Neural cell (in vitro differentiated cells): ENCODE measurements around the gene CEACAM5. TPM values are rescaled to one million over a fixed set of nuclear protein-coding genes. Genes with fewer than 3 reads are reported as not detected.

ENCODE experiments used
- H2AFZ ChIP-seq: fragments of 200-600, 300-800 bp; sonication (generic), shearing (Covaris generic); 2 replicates; pipeline ENCODE4 v1.6.0; 2014; ENCODE audit warnings: low read depth, mild to moderate bottlenecking, antibody characterized with exemption, low read length, moderate library complexity
- H3F3A ChIP-seq: fragments of 200-600 bp; shearing (Covaris generic); 2 replicates; pipeline ENCODE4 v1.6.1; 2016; ENCODE audit warnings: mild to moderate bottlenecking, moderate library complexity, mixed read lengths, antibody characterized with exemption, low read length; ENCODE audit not compliant: insufficient read depth, poor library complexity, severe bottlenecking
- H3K27ac ChIP-seq: fragments of 200-600, 300-800 bp; sonication (generic), shearing (Covaris generic); 2 replicates; pipeline ENCODE4 v1.5.1; 2014; ENCODE audit warnings: mild to moderate bottlenecking, low read length, moderate library complexity
- H3K27me3 ChIP-seq: fragments of 300-800, 200-600 bp; sonication (generic), shearing (Covaris generic); 2 replicates; pipeline ENCODE4 v1.6.0; 2014; ENCODE audit warnings: mild to moderate bottlenecking, low read depth, low read length, moderate library complexity; ENCODE audit not compliant: insufficient read depth
- H3K36me3 ChIP-seq: fragments of 300-800, 200-600 bp; sonication (generic), shearing (Covaris generic); 2 replicates; pipeline ENCODE4 v1.5.1; 2014; ENCODE audit warnings: mild to moderate bottlenecking, antibody characterized with exemption, low read length, moderate library complexity; ENCODE audit not compliant: insufficient read depth
- H3K4me2 ChIP-seq: fragments of 300-800, 200-600 bp; sonication (generic), shearing (Covaris generic); 2 replicates; pipeline ENCODE4 v1.6.0; 2014; ENCODE audit warnings: mild to moderate bottlenecking, low read length
- H3K4me3 ChIP-seq: fragments of 300-800, 200-600 bp; sonication (generic), shearing (Covaris generic); 2 replicates; pipeline ENCODE4 v1.5.1; 2014; ENCODE audit warnings: mild to moderate bottlenecking, low read length, moderate library complexity
- H3K79me2 ChIP-seq: fragments of 200-600 bp; shearing (Covaris generic); replicated peaks from 2 replicates; pipeline ENCODE4 v1.6.0; 2014; ENCODE audit warnings: mild to moderate bottlenecking, low read length, moderate library complexity; ENCODE audit not compliant: insufficient read depth
- H3K9ac ChIP-seq: fragments of 300-800, 200-600 bp; sonication (generic), shearing (Covaris generic); 2 replicates; pipeline ENCODE4 v1.6.1; 2016; ENCODE audit warnings: mild to moderate bottlenecking, low read length, mixed read lengths
- H3K9me2 ChIP-seq: fragments of 200-600 bp; shearing (Covaris generic); 2 replicates; pipeline ENCODE4 v1.6.1; 2016; ENCODE audit warnings: mild to moderate bottlenecking, low read length, mixed read lengths; ENCODE audit not compliant: insufficient read depth
- H3K9me3 ChIP-seq: fragments of 200-600, 300-800 bp; sonication (generic), shearing (Covaris generic); 2 replicates; pipeline ENCODE4 v1.6.1; 2016; ENCODE audit warnings: mild to moderate bottlenecking, mixed run types, low read length, moderate library complexity, mixed read lengths
- H4K20me1 ChIP-seq: fragments of 200-600 bp; shearing (Covaris generic); 2 replicates; pipeline ENCODE4 v1.6.1; 2016; ENCODE audit warnings: mild to moderate bottlenecking, mixed run types; ENCODE audit not compliant: insufficient read depth
- EP300 ChIP-seq: fragments of 450-650 bp; conservative IDR thresholded peaks from 2 replicates; pipeline ENCODE4 v1.6.1; 2014; ENCODE audit warnings: antibody characterized with exemption, mild to moderate bottlenecking, moderate library complexity; ENCODE audit not compliant: poor library complexity, severe bottlenecking
- EZH2 ChIP-seq: fragments of 200-600, 300-800 bp; shearing (Covaris generic), sonication (generic); IDR thresholded peaks from 2 replicates; pipeline ENCODE4 v1.6.1; 2014; ENCODE audit warnings: antibody characterized with exemption, low read length, borderline replicate concordance, mild to moderate bottlenecking; ENCODE audit not compliant: insufficient read depth, poor library complexity, severe bottlenecking
- MXI1 ChIP-seq: fragments of 450-650 bp; conservative IDR thresholded peaks from 2 replicates; pipeline ENCODE4 v1.6.1; 2014; ENCODE audit warnings: antibody characterized with exemption, mild to moderate bottlenecking; ENCODE audit not compliant: poor library complexity, severe bottlenecking
- POLR2AphosphoS5 ChIP-seq: IDR thresholded peaks from 2 replicates; pipeline ENCODE4 v1.6.1; 2012
- RAD21 ChIP-seq: fragments of 450-650 bp; conservative IDR thresholded peaks from 2 replicates; pipeline ENCODE4 v1.6.1; 2014; ENCODE audit warnings: antibody characterized with exemption, mild to moderate bottlenecking, moderate library complexity
- REST ChIP-seq: IDR thresholded peaks from 2 replicates; pipeline ENCODE4 v1.6.1; 2012; ENCODE audit warnings: borderline replicate concordance
- SMC3 ChIP-seq: fragments of 450-650 bp; conservative IDR thresholded peaks from 2 replicates; pipeline ENCODE4 v1.6.1; 2014; ENCODE audit warnings: antibody characterized with exemption, mild to moderate bottlenecking, moderate library complexity; ENCODE audit not compliant: poor library complexity
- TAF1 ChIP-seq: IDR thresholded peaks from 2 replicates; pipeline ENCODE4 v1.6.1; 2012; ENCODE audit warnings: low read depth
- polyA minus RNA-seq: library from RNA; depleted of rRNA, polyadenylated mRNA; stranded (reverse); fragments of >200 nt; gene quantifications from 2 replicates; pipeline ENCODE4 v1.2.3, GENCODE V29; 2014
- polyA plus RNA-seq: library from polyadenylated mRNA; depleted of rRNA; stranded (reverse); fragments of >200 nt; gene quantifications from 2 replicates; pipeline ENCODE4 v1.2.3, GENCODE V29; 2014
- TF ChIP-seq, protein P1 (sequence below): fragments of 450-650 bp; IDR thresholded peaks from 2 replicates; pipeline ENCODE4 v1.5.1; 2014; ENCODE audit warnings: antibody characterized with exemption, mild to moderate bottlenecking, moderate library complexity; ENCODE audit not compliant: poor library complexity, severe bottlenecking

Gene CEACAM5
- polyA plus RNA-seq = not detected in 2 replicates
- polyA minus RNA-seq = not detected in 2 replicates

DNA sequence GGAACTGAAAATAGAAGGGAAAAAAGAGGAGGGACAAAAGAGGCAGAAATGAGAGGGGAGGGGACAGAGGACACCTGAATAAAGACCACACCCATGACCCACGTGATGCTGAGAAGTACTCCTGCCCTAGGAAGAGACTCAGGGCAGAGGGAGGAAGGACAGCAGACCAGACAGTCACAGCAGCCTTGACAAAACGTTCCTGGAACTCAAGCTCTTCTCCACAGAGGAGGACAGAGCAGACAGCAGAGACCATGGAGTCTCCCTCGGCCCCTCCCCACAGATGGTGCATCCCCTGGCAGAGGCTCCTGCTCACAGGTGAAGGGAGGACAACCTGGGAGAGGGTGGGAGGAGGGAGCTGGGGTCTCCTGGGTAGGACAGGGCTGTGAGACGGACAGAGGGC lies at the start of gene CEACAM5:
Gene CEACAM5 (plus strand): TSS at position 146 of the 400 bp plus-strand sequence. CDS start 106 bp downstream, at position 252.
- no peaks in the 10 kb centered on the region for H3K9me3 ChIP-seq
- no peak within 1 kb of the TSS for H3K9ac ChIP-seq
- H3K27me3 ChIP-seq = no peaks in the 10 kb centered on the region
- H3K36me3 ChIP-seq = no peaks in the 10 kb centered on the region
- no peak within 1 kb of the TSS for H3K27ac ChIP-seq
- H3K9me2 ChIP-seq = no peaks in the 10 kb centered on the region
- no peaks in the 10 kb centered on the region for H3K79me2 ChIP-seq
- no peaks in the 10 kb centered on the region for H4K20me1 ChIP-seq
- H3K4me3 ChIP-seq = no peak within 1 kb of the TSS
- no peaks in the 10 kb centered on the region for H3F3A ChIP-seq
- H3K4me2 ChIP-seq = no peak within 1 kb of the TSS
- no peak within 1 kb of the TSS for H2AFZ ChIP-seq
- TF ChIP-seq MXI1 = no peak

DNA sequence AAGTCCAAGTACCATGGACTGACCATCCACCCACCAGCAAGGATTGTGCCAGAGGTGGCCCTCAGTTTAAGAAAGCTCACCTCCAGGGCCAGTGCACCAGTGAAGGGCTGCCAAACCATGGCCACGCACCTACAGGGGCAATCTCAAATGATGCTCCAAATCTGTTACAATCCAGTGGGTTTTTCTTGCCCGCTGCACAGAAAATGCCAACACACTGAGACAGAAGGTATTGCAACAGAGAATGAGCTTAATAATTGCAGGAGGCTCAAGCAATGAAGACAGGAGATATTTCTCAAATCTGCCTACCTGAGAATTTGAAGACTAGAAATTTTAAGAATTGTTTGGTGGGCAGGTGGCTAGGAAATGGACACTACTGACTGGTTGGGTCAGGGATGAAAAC lies 42.4 kb upstream of the CEACAM5 start:
- H3F3A ChIP-seq = no peaks in the 10 kb centered on the region
- no peaks in the 10 kb centered on the region for H3K79me2 ChIP-seq
- TF ChIP-seq POLR2AphosphoS5 (no peak), RAD21 (no peak), SMC3 (no peak)
- TF ChIP-seq, protein P1, sequence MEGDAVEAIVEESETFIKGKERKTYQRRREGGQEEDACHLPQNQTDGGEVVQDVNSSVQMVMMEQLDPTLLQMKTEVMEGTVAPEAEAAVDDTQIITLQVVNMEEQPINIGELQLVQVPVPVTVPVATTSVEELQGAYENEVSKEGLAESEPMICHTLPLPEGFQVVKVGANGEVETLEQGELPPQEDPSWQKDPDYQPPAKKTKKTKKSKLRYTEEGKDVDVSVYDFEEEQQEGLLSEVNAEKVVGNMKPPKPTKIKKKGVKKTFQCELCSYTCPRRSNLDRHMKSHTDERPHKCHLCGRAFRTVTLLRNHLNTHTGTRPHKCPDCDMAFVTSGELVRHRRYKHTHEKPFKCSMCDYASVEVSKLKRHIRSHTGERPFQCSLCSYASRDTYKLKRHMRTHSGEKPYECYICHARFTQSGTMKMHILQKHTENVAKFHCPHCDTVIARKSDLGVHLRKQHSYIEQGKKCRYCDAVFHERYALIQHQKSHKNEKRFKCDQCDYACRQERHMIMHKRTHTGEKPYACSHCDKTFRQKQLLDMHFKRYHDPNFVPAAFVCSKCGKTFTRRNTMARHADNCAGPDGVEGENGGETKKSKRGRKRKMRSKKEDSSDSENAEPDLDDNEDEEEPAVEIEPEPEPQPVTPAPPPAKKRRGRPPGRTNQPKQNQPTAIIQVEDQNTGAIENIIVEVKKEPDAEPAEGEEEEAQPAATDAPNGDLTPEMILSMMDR = no peak
- H3K4me3 ChIP-seq = no peak overlapping the region
- no peak overlapping the region for H3K4me2 ChIP-seq
- H3K9me3 ChIP-seq = peaks cover 5% of the 10 kb centered on the region
- H3K9me2 ChIP-seq = no peaks in the 10 kb centered on the region
- no peaks in the 10 kb centered on the region for H4K20me1 ChIP-seq
- H3K36me3 ChIP-seq = no peaks in the 10 kb centered on the region
- H3K9ac ChIP-seq = no peak overlapping the region
- H3K27ac ChIP-seq = no peak overlapping the region
- no peak overlapping the region for H2AFZ ChIP-seq
- H3K27me3 ChIP-seq = no peaks in the 10 kb centered on the region

DNA sequence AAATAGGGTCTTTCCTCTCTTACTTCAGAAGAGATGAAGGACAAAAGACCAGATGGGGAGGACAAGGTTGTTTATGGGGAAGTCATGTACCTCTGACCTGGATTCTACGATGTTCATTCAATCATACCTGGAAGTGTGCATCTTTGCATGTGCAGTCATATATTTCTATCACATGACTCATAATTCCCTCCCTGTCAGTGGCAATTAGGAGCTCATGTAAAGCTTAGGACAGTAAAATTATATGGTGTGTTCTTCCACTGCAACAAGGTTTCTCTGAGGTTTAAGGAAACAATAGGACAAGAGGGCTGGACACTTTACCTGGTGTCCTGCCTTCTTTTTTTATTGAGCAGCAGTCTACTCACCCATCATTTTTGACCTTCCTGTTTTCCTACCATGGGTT lies 40.1 kb upstream of the CEACAM5 start:
- Histone ChIP-seq H4K20me1 (no peaks in the 10 kb centered on the region), H3K36me3 (no peaks in the 10 kb centered on the region), H3K27ac (no peak overlapping the region), H3K4me3 (no peak overlapping the region), H3K9me3 (peaks cover 5% of the 10 kb centered on the region), H3K27me3 (no peaks in the 10 kb centered on the region), H3K9ac (no peak overlapping the region), H3K4me2 (no peak overlapping the region), H3K9me2 (no peaks in the 10 kb centered on the region), H2AFZ (no peak overlapping the region), H3F3A (no peaks in the 10 kb centered on the region), H3K79me2 (no peaks in the 10 kb centered on the region)
- TF ChIP-seq, protein P1 = no peak
- TF ChIP-seq RAD21 (no peak), MXI1 (no peak), REST (no peak), SMC3 (no peak), TAF1 (no peak), POLR2AphosphoS5 (no peak), EP300 (no peak), EZH2 (no peak)
